Vagina (tissue), 2 donors: ENCODE data around the gene NAV2. TPM values are rescaled to one million over a fixed set of nuclear protein-coding genes. Genes with fewer than 3 reads are reported as not detected.

Experiments used
- DNase-seq, 2 donors: peaks; one replicate each; pipeline ENCODE4 v3.0.0-alpha.2; 2017; ENCODE audit errors: extremely low spot score in 2 of 2
- H3K27ac ChIP-seq: fragments of 200-600 bp; sonication (generic); one replicate; pipeline ENCODE4 v1.5.1; 2019
- H3K27me3 ChIP-seq: fragments of 200-600 bp; sonication (generic); one replicate; pipeline ENCODE4 v1.5.1; 2019
- H3K36me3 ChIP-seq, 2 donors: fragments of 200-600 bp; sonication (generic); one replicate each; pipeline ENCODE4 v1.5.1; 2017 to 2019
- H3K4me1 ChIP-seq: fragments of 200-600 bp; sonication (generic); one replicate; pipeline ENCODE4 v1.5.1; 2019
- H3K4me3 ChIP-seq, 2 donors: fragments of 200-600 bp; sonication (generic); 1 replicate in 1 of 2; 2 replicates in 1 of 2; pipeline ENCODE4 v1.5.1; 2016 to 2019
- H3K9me3 ChIP-seq: fragments of 200-600 bp; sonication (generic); one replicate; pipeline ENCODE4 v1.5.1; 2019
- CTCF ChIP-seq, 3 experiments: fragments of 450-650 bp in 2 of 3; fragments of 200-600 bp in 1 of 3; sonication (generic) in 1 of 3; IDR thresholded peaks; one replicate each; pipeline ENCODE4 v1.5.1; 2017 to 2019; ENCODE audit warnings: antibody characterized with exemption in 3 of 3, mild to moderate bottlenecking in 2 of 3, moderate library complexity in 2 of 3
- POLR2A ChIP-seq, 2 donors: fragments of 450-650 bp; IDR thresholded peaks; one replicate each; pipeline ENCODE4 v1.6.1; 2017; ENCODE audit warnings: antibody characterized with exemption in 2 of 2, mild to moderate bottlenecking in 2 of 2, moderate library complexity in 2 of 2
- POLR2AphosphoS5 ChIP-seq, 2 donors: sonication (generic); formaldehyde crosslinking; IDR thresholded peaks; one replicate each; pipeline ENCODE4 v1.9.0; 2017; ENCODE audit warnings: antibody characterized with exemption in 2 of 2, mild to moderate bottlenecking in 2 of 2, low read depth in 1 of 2; ENCODE audit not compliant: insufficient read depth in 1 of 2
- intact Hi-C: fragments of 100-400 bp; cut with DNase I; formaldehyde crosslinking; loops from one replicate; pipeline ENCODE4 v1.15.1; 2023
- total RNA-seq: library from RNA; depleted of rRNA; stranded (reverse); fragments of >200 nt; gene quantifications from one replicate; pipeline ENCODE4 v1.2.3, GENCODE V29; 2016

NAV2 gene
- total RNA-seq, 1 donor from 2014 or later = 25.3 TPM

- H3K4me3 ChIP-seq = no peak overlapping the region
- peaks cover 8% of the 10 kb centered on the region for H3K4me1 ChIP-seq
- H3K9me3 ChIP-seq = no peaks in the 10 kb centered on the region
- intact Hi-C loops = no loop called here
- H3K27ac ChIP-seq = no peak overlapping the region
- no peaks in the 10 kb centered on the region for H3K36me3 ChIP-seq
- H3K27me3 ChIP-seq = no peaks in the 10 kb centered on the region
- no peak for DNase-seq
- no peak for TF ChIP-seq POLR2AphosphoS5 (IDR thresholded peaks at IDR 0.05; ENCODE audit: insufficient read depth in 1 of 2, low read depth in 1 of 2)
- no peak for TF ChIP-seq POLR2A (IDR thresholded peaks at IDR 0.05)
- no peak for TF ChIP-seq CTCF (IDR thresholded peaks at IDR 0.05)
Measured at GRCh38 chr11:19687392-19687791, 25.2 kb upstream of the NAV2 start.

- Histone ChIP-seq H3K4me3 (no peak overlapping the region), H3K27ac (no peak overlapping the region), H3K27me3 (no peaks in the 10 kb centered on the region), H3K4me1 (no peaks in the 10 kb centered on the region), H3K36me3 (no peaks in the 10 kb centered on the region), H3K9me3 (no peaks in the 10 kb centered on the region)
- DNase-seq = no peak
- TF ChIP-seq CTCF (IDR thresholded peaks at IDR 0.05) (no peak), POLR2A (IDR thresholded peaks at IDR 0.05) (no peak)
- intact Hi-C loops = no loop called here
Measured at GRCh38 chr11:19689281-19690000, 23.2 kb upstream of the NAV2 start.

GRCh38 chr11:19690885-19691284 is 21.8 kb upstream of the NAV2 start:
- H3K27me3 ChIP-seq = no peaks in the 10 kb centered on the region
- H3K9me3 ChIP-seq = no peaks in the 10 kb centered on the region
- H3K4me1 ChIP-seq = peaks cover 1% of the 10 kb centered on the region
- H3K4me3 ChIP-seq = no peak overlapping the region
- no peak for DNase-seq
- TF ChIP-seq POLR2A (IDR thresholded peaks at IDR 0.05) (no peak), CTCF (IDR thresholded peaks at IDR 0.05) (no peak), POLR2AphosphoS5 (IDR thresholded peaks at IDR 0.05; ENCODE audit: insufficient read depth in 1 of 2, low read depth in 1 of 2) (no peak)
- no peaks in the 10 kb centered on the region for H3K36me3 ChIP-seq
- intact Hi-C loops = no loop called here
- no peak overlapping the region for H3K27ac ChIP-seq

- no peaks in the 10 kb centered on the region for H3K27me3 ChIP-seq
- no peak for DNase-seq
- no peaks in the 10 kb centered on the region for H3K36me3 ChIP-seq
- H3K4me3 ChIP-seq = no peak overlapping the region
- TF ChIP-seq POLR2A (IDR thresholded peaks at IDR 0.05) = no peak
- no peak for TF ChIP-seq CTCF (IDR thresholded peaks at IDR 0.05)
- no peak for TF ChIP-seq POLR2AphosphoS5 (IDR thresholded peaks at IDR 0.05; ENCODE audit: insufficient read depth in 1 of 2, low read depth in 1 of 2)
- H3K27ac ChIP-seq = no peak overlapping the region
- intact Hi-C loops = no loop called here
- H3K4me1 ChIP-seq = peaks cover 5% of the 10 kb centered on the region
- no peaks in the 10 kb centered on the region for H3K9me3 ChIP-seq
Measured at GRCh38 chr11:19691815-19692500, 20.7 kb upstream of the NAV2 start.

GRCh38 chr11:19693146-19693545 is 19.5 kb upstream of the NAV2 start:
- H3K27me3 ChIP-seq = no peaks in the 10 kb centered on the region
- no peaks in the 10 kb centered on the region for H3K36me3 ChIP-seq
- no peak overlapping the region for H3K27ac ChIP-seq
- no peak for DNase-seq
- intact Hi-C loops = no loop called here
- H3K9me3 ChIP-seq = no peaks in the 10 kb centered on the region
- no peak overlapping the region for H3K4me3 ChIP-seq
- H3K4me1 ChIP-seq = peaks cover 11% of the 10 kb centered on the region
- TF ChIP-seq POLR2AphosphoS5 (IDR thresholded peaks at IDR 0.05; ENCODE audit: insufficient read depth in 1 of 2, low read depth in 1 of 2) = no peak
- no peak for TF ChIP-seq POLR2A (IDR thresholded peaks at IDR 0.05)
- TF ChIP-seq CTCF (IDR thresholded peaks at IDR 0.05) = no peak
